Mucosa of rectum (tissue), 2 donors: Measurements from ENCODE around the gene PPARG.
A peak's percentile ranks its signal among the peaks of the same experiment; 100 is the strongest.
"Not testable (repeated sequence)": the region's sequence is repeated elsewhere in the genome, so short reads cannot be mapped to it uniquely, and the experiment has no call there.

Experiments
- H3K27ac ChIP-seq, 2 donors: one replicate each; pipeline ENCODE4 v1.7.0; 2013; ENCODE audit warnings: inconsistent platforms in 2 of 2, low read depth in 2 of 2, low read length in 2 of 2
- H3K27me3 ChIP-seq, 2 donors: one replicate each; pipeline ENCODE4 v1.7.0; 2013; ENCODE audit warnings: low read length in 2 of 2; ENCODE audit not compliant: control insufficient read depth in 2 of 2, insufficient read depth in 2 of 2
- H3K36me3 ChIP-seq, 2 donors: one replicate each; pipeline ENCODE4 v1.7.0; 2013; ENCODE audit warnings: low read length in 2 of 2; ENCODE audit not compliant: control insufficient read depth in 2 of 2, insufficient read depth in 2 of 2
- H3K4me1 ChIP-seq, 2 donors: one replicate each; pipeline ENCODE4 v1.7.0; 2013; ENCODE audit warnings: low read length in 2 of 2, mild to moderate bottlenecking in 1 of 2; ENCODE audit not compliant: control insufficient read depth in 2 of 2, insufficient read depth in 2 of 2
- H3K4me3 ChIP-seq, 2 donors: one replicate each; pipeline ENCODE4 v1.7.0; 2013; ENCODE audit warnings: low read length in 2 of 2
- H3K9ac ChIP-seq, 2 donors: one replicate each; pipeline ENCODE4 v1.7.0; 2013; ENCODE audit warnings: low read length in 2 of 2, low read depth in 1 of 2, mild to moderate bottlenecking in 1 of 2
- H3K9me3 ChIP-seq, 2 donors: one replicate each; pipeline ENCODE4 v1.7.0; 2013; ENCODE audit warnings: low read length in 2 of 2; ENCODE audit not compliant: control insufficient read depth in 2 of 2
- donor health status: healthy.
- donor health status: Normal muscosa, but diverticular disease.

The PPARG gene

GRCh38 chr3:12278566-12278965, 10.3 kb upstream of the PPARG start:
- Histone ChIP-seq H3K27me3 (no peaks in the 10 kb centered on the region), H3K4me1 (no peaks in the 10 kb centered on the region), H3K9ac (no peak overlapping the region), H3K9me3 (no peaks in the 10 kb centered on the region), H3K4me3 (no peak overlapping the region), H3K36me3 (no peaks in the 10 kb centered on the region), H3K27ac (no peak overlapping the region)

GRCh38 chr3:12279591-12280326, 9.1 kb upstream of the PPARG start:
- no peak overlapping the region for H3K4me3 ChIP-seq
- no peaks in the 10 kb centered on the region for H3K4me1 ChIP-seq
- H3K27me3 ChIP-seq, result no peaks in the 10 kb centered on the region
- H3K27ac ChIP-seq, result no peak overlapping the region
- H3K9ac ChIP-seq, result no peak overlapping the region
- no peaks in the 10 kb centered on the region for H3K36me3 ChIP-seq
- H3K9me3 ChIP-seq, result no peaks in the 10 kb centered on the region

DNA sequence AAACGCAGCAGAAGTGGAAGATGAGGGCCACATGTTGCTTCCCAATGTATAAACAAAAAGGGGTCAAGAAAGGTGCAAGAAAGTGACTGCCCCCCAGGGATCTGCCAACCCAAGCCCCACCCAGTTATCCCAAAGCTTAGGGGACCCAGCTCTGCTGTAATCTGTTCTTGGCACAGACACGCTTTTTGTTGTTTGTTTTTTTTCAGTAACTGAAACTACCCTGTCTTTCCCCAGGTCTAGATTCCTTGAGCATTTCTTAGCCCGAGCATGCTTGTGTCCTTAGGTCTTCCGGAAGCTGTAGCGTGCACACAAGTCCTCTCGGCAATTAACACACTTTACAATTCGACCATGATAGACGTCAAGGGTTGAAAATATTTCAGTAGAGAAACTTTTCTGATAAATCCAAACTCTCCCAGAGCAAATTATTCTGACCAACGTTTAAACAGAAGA, 8.5 kb upstream of the PPARG start:
- Histone ChIP-seq H3K4me3 (no peak overlapping the region), H3K9me3 (no peaks in the 10 kb centered on the region), H3K27ac (no peak overlapping the region), H3K36me3 (no peaks in the 10 kb centered on the region), H3K4me1 (no peaks in the 10 kb centered on the region), H3K27me3 (no peaks in the 10 kb centered on the region), H3K9ac (no peak overlapping the region)

DNA sequence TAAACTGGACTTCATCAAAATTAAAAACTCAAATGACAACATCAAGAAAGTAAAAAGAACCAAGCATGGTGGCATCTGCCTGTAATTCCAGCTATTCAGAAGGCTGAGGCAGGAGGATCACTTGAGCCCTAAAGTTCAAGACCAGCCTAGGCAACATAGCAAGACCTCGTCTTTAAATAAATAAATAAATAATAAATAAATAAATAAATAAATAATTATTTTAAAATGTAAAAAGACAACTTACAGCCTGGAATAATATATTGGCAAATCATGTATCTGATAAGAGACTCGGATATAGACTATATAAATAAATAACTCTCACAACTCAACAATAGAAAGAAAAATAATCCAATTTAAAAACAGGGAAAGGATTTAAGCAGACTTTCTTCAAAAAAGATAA, 4.3 kb upstream of the PPARG start:
- peaks cover 3 to 4% of the 10 kb centered on the region in 2 donors for H3K4me1 ChIP-seq
- peaks cover 0 to 8% of the 10 kb centered on the region in 2 donors for H3K27me3 ChIP-seq
- H3K27ac ChIP-seq, result no peak overlapping the region
- no peak overlapping the region for H3K4me3 ChIP-seq
- H3K36me3 ChIP-seq, result no peaks in the 10 kb centered on the region
- no peak overlapping the region for H3K9ac ChIP-seq
- H3K9me3 ChIP-seq, result no peaks in the 10 kb centered on the region

DNA sequence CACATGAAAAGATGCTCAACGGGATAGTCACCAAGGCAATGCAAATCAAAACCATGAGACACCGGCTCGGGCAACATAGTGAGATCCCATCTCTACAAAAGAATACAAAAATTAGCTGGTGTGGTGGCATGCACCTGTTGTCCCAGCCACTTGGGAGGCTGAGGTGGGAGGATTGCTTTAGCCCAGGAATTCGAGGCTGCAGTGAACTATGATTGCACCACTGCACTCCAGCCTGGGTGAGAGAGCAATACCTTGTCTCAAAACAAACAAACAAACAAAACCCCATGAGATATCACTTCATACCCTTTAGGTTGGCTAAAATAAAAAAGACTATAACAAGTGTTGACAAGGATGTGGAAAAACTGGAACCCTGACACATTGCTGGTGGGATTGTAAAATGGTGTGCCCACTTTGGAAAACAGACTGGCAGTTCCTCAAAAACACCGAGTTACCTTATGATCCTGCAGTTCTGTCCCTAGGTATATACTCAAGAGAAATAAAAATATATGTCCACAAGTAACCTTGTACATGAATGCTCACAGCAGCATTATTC, 3.8 kb upstream of the PPARG start:
- Histone ChIP-seq H3K27me3 (peaks cover 0 to 8% of the 10 kb centered on the region in 2 donors), H3K27ac (no peak overlapping the region), H3K4me3 (no peak overlapping the region), H3K9me3 (no peaks in the 10 kb centered on the region), H3K4me1 (peaks cover 3 to 4% of the 10 kb centered on the region in 2 donors), H3K36me3 (no peaks in the 10 kb centered on the region), H3K9ac (no peak overlapping the region)

DNA sequence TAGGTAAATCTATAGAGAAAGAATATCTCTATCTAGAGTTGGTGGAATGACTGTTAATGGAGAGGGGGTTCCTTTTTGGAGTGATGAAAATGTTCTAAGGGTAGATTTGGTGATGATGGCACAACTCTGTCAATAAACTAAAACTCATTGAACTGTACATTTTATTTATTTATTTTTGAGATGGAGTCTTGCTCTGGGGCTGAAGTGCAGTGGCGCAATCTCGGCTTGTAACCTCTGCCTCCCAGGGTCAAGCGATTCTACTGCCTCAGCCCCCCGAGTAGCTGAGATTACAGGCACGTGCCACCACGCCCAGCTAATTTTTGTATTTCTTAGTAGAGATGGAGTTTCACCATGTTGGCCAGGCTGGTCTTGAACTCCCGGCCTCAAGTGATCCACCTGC, 3.1 kb upstream of the PPARG start:
- not testable (repeated sequence) for H3K27me3 ChIP-seq

DNA sequence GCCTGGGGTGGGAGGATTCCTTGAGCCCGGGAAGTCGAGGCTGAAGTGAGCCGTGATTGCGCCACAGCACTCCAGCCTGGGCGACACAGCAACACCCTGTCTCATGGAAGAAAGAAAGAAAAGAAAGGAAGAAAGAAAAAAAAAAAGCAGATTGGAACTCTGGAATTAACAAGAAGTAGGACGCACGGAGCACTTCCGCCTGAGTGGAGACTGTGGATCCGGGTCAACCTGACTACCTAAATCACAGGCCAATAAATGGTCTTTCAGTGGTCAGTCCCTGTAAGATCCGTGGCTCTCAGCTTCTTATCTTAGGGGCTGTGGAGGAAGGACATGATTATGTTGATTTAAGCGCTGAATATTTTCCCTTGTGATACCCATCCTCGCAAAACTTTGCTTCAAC, 2.4 kb upstream of the PPARG start:
- H3K9ac ChIP-seq, result no peak overlapping the region
- peaks cover 0 to 8% of the 10 kb centered on the region in 2 donors for H3K27me3 ChIP-seq
- no peak overlapping the region for H3K27ac ChIP-seq
- no peaks in the 10 kb centered on the region for H3K36me3 ChIP-seq
- H3K9me3 ChIP-seq, result no peaks in the 10 kb centered on the region
- H3K4me3 ChIP-seq, result no peak overlapping the region
- peaks cover 3 to 4% of the 10 kb centered on the region in 2 donors for H3K4me1 ChIP-seq

More for the DNA sequence above, 3.1 kb upstream of the PPARG start:
- H3K36me3 ChIP-seq, H3K4me3 ChIP-seq, H3K4me1 ChIP-seq, H3K9me3 ChIP-seq, H3K9ac ChIP-seq, H3K27ac ChIP-seq: not testable (repeated sequence)

DNA sequence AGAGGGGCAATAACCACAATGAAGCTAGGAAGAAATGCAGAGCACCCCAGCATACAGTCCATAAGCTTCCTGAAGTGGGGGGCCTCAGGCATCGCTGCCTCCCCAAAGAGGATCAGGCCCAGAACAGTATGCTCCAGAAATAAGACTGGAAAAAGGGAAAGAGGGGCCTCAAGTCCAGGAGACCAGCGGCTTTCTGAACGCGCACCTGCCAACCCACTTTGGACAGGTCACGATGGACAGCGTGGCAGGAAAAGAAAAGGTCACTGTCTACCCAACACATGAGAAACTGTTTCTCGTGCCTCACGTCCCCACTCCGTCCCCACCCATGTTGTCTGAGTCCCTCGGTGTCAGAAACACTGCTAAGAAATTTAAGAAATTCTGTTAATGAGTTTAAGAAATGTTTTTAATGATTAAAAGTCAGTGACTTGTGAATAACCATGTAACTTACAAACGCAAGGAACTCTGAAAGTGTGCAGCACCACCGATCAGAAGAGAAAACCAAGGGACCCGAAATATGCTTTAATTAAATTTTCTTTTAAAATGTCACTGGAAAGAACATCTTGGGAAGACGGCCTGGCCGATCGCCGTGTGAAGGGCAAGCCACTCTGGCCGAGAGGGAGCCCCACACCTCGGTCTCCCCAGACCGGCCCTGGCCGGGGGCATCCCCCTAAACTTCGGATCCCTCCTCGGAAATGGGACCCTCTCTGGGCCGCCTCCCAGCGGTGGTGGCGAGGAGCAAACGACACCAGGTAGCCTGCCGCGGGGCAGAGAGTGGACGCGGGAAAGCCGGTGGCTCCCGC, 1.7 kb upstream of the PPARG start:
- Histone ChIP-seq H3K36me3 (no peaks in the 10 kb centered on the region), H3K27ac (peak overlapping the region; percentile 57 to 67), H3K9ac (peak overlapping the region; percentile 65 to 73), H3K4me1 (peaks cover 3 to 4% of the 10 kb centered on the region in 2 donors), H3K4me3 (peak overlapping the region; percentile 56 to 65), H3K9me3 (no peaks in the 10 kb centered on the region), H3K27me3 (peaks cover 0 to 8% of the 10 kb centered on the region in 2 donors)

DNA sequence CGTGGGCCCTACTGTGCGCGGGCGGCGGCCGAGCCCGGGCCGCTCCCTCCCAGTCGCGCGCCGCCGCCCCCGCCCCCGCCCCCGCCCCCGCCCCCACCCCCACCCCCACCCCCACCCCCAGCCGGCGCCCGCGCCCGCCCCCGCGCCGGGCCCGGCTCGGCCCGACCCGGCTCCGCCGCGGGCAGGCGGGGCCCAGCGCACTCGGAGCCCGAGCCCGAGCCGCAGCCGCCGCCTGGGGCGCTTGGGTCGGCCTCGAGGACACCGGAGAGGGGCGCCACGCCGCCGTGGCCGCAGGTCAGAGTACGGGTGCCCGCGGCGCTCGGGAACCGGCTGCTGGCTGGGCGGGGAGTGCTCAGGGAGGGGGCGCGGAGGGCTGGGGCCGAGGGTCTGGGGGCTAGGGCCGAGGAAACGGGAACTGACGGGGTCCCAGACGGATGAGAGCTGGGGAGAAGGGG, 1.1 kb upstream of the PPARG start:
- Histone ChIP-seq H3K9me3 (no peaks in the 10 kb centered on the region), H3K4me1 (peaks cover 4 to 5% of the 10 kb centered on the region in 2 donors), H3K27me3 (peaks cover 0 to 8% of the 10 kb centered on the region in 2 donors), H3K4me3 (peak overlapping the region; percentile 86 to 98), H3K9ac (peak overlapping the region; percentile 74 to 99), H3K36me3 (no peaks in the 10 kb centered on the region), H3K27ac (peak overlapping the region; percentile 91 to 96)

- Histone ChIP-seq H3K36me3 (no peaks in the 10 kb centered on the region), H3K9ac (peak overlapping the region; percentile 74 to 99), H3K9me3 (no peaks in the 10 kb centered on the region), H3K27me3 (peaks cover 0 to 8% of the 10 kb centered on the region in 2 donors), H3K4me3 (peak overlapping the region; percentile 86 to 98), H3K27ac (peak overlapping the region; percentile 91 to 96), H3K4me1 (peaks cover 5 to 18% of the 10 kb centered on the region in 2 donors)
Observed at GRCh38 chr3:12289524-12289923, 654 bp downstream of the PPARG start.
